ENCODE data around the gene TMEM63A.
A peak's percentile ranks its signal among the peaks of the same experiment; 100 is the strongest.
"Not testable (repeated sequence)": the region's sequence is repeated elsewhere in the genome, so short reads cannot be mapped to it uniquely, and the experiment has no call there.

TMEM63A gene

GRCh38 chr1:225845571-225846259, 36.5 kb downstream of the TMEM63A start:
- DNase-seq (ENCODE audit: low read depth in 3 of 3): peak in 2 of 3 experiments; percentile 13 to 37

GRCh38 chr1:225845097-225845496, 37.1 kb downstream of the TMEM63A start:
- DNase-seq (ENCODE audit: low read depth in 3 of 3): no peak

- DNase-seq (ENCODE audit: low read depth in 3 of 3): no peak
Measured at GRCh38 chr1:225844236-225845061, 37.7 kb downstream of the TMEM63A start.

- DNase-seq (ENCODE audit: low read depth in 3 of 3): no peak
Measured at GRCh38 chr1:225843426-225843795, 38.8 kb downstream of the TMEM63A start.

- DNase-seq (ENCODE audit: low read depth in 3 of 3): no peak
Measured at GRCh38 chr1:225842788-225843425, 39.3 kb downstream of the TMEM63A start.

- no peak for DNase-seq (ENCODE audit: low read depth in 3 of 3)
Measured at GRCh38 chr1:225842074-225842473, 40.1 kb downstream of the TMEM63A start.

- DNase-seq (ENCODE audit: low read depth in 3 of 3): no peak
Measured at GRCh38 chr1:225840713-225841112, 41.5 kb downstream of the TMEM63A start.

GRCh38 chr1:225840223-225840610, 42.0 kb downstream of the TMEM63A start:
- no peak for DNase-seq (ENCODE audit: low read depth in 3 of 3)

- no peak for DNase-seq (ENCODE audit: low read depth in 3 of 3)
Measured at GRCh38 chr1:225838793-225839192, 43.4 kb downstream of the TMEM63A start.

GRCh38 chr1:225836296-225836695, 45.9 kb downstream of the TMEM63A start:
- DNase-seq (ENCODE audit: low read depth in 3 of 3): not testable (repeated sequence)

- no peak for DNase-seq (ENCODE audit: low read depth in 3 of 3)
Measured at GRCh38 chr1:225835856-225836255, 46.3 kb downstream of the TMEM63A start.

GRCh38 chr1:225834417-225835329, 47.5 kb downstream of the TMEM63A start:
- no peak for DNase-seq (ENCODE audit: low read depth in 3 of 3)

GRCh38 chr1:225830841-225831240, 51.3 kb downstream of the TMEM63A start:
- DNase-seq (ENCODE audit: low read depth in 3 of 3): no peak

GRCh38 chr1:225828706-225829345, 53.4 kb downstream of the TMEM63A start:
- no peak for DNase-seq (ENCODE audit: low read depth in 3 of 3)

GRCh38 chr1:225827076-225827475, 55.1 kb downstream of the TMEM63A start:
- DNase-seq (ENCODE audit: low read depth in 3 of 3): no peak

- DNase-seq (ENCODE audit: low read depth in 3 of 3): no peak
Measured at GRCh38 chr1:225825607-225826007, 56.6 kb downstream of the TMEM63A start.

GRCh38 chr1:225825078-225825477, 57.1 kb downstream of the TMEM63A start:
- no peak for DNase-seq (ENCODE audit: low read depth in 3 of 3)

- DNase-seq (ENCODE audit: low read depth in 3 of 3): no peak
Measured at GRCh38 chr1:225824533-225824941, 57.6 kb downstream of the TMEM63A start.

- no peak for DNase-seq (ENCODE audit: low read depth in 3 of 3)
Measured at GRCh38 chr1:225823811-225824261, 58.3 kb downstream of the TMEM63A start.

- DNase-seq (ENCODE audit: low read depth in 3 of 3): no peak
Measured at GRCh38 chr1:225822655-225823403, 59.4 kb downstream of the TMEM63A start.

Measured in stimulated activated CD4-positive, alpha-beta T cell treated with anti-CD3 and anti-CD28 coated beads, TNF-alpha, amount 100 ng/mL, for 24 hours (primary cell).